HepG2 (cell line): ENCODE measurements around the gene GALP. TPM values are rescaled to one million over a fixed set of nuclear protein-coding genes. Genes with fewer than 3 reads are reported as not detected.

Experiments used
- ATM ChIP-seq: fragments of 450-650 bp; IDR thresholded peaks from 2 replicates; pipeline ENCODE4 v1.7.1; 2017; ENCODE audit warnings: mild to moderate bottlenecking, borderline replicate concordance
- CAMTA2 ChIP-seq: sonication (generic); formaldehyde crosslinking; IDR thresholded peaks from 2 replicates; pipeline ENCODE4 v1.4.0; 2020; ENCODE audit warnings: mild to moderate bottlenecking, missing genetic modification reagents, borderline replicate concordance
- CEBPG ChIP-seq: IDR thresholded peaks from 2 replicates; pipeline ENCODE4 v1.6.1; 2016
- HHEX ChIP-seq: IDR thresholded peaks from 2 replicates; pipeline ENCODE4 v1.6.1; 2016; ENCODE audit warnings: control low read depth
- HNRNPUL1 ChIP-seq: fragments of 200-400 bp; formaldehyde crosslinking; IDR thresholded peaks from 2 replicates; pipeline ENCODE4 v1.6.1; 2017; ENCODE audit warnings: low read depth, mild to moderate bottlenecking, low read length, moderate library complexity
- KDM3A ChIP-seq: IDR thresholded peaks from 2 replicates; pipeline ENCODE4 v1.6.1; 2018; ENCODE audit warnings: low read depth, missing compliant biosample characterization
- MLX ChIP-seq: IDR thresholded peaks from 2 replicates; pipeline ENCODE4 v1.6.1; 2016
- MYNN ChIP-seq: sonication (generic); formaldehyde crosslinking; IDR thresholded peaks from 2 replicates; pipeline ENCODE4 v1.4.0; 2020; ENCODE audit warnings: mild to moderate bottlenecking, low read depth, missing genetic modification reagents
- RBM39 ChIP-seq: fragments of 200-400 bp; formaldehyde crosslinking; IDR thresholded peaks from one replicate; pipeline ENCODE4 v1.6.1; 2018; ENCODE audit warnings: antibody characterized with exemption, mild to moderate bottlenecking, low read depth, low read length; ENCODE audit not compliant: poor library complexity, severe bottlenecking
- RFX3 ChIP-seq: IDR thresholded peaks from 2 replicates; pipeline ENCODE4 v1.6.1; 2016; ENCODE audit warnings: missing biosample characterization, missing genetic modification reagents
- TBX3 ChIP-seq: fragments of 450-650 bp; IDR thresholded peaks from 2 replicates; pipeline ENCODE4 v1.6.1; 2017; ENCODE audit warnings: antibody characterized with exemption, mild to moderate bottlenecking, inconsistent platforms, borderline replicate concordance
- THAP7 ChIP-seq: sonication (generic); formaldehyde crosslinking; IDR thresholded peaks from 2 replicates; pipeline ENCODE4 v1.8.1; 2023; ENCODE audit warnings: mild to moderate bottlenecking, missing genetic modification reagents
- TOE1 ChIP-seq: sonication (generic); formaldehyde crosslinking; IDR thresholded peaks from 2 replicates; pipeline ENCODE4 v1.4.0; 2020; ENCODE audit warnings: mild to moderate bottlenecking, missing genetic modification reagents
- U2AF1 ChIP-seq: fragments of 200-400 bp; formaldehyde crosslinking; optimal IDR thresholded peaks from 2 replicates; pipeline ENCODE3; 2017; ENCODE audit warnings: mild to moderate bottlenecking, low read depth, low read length
- ZFAT ChIP-seq: sonication (generic); formaldehyde crosslinking; conservative IDR thresholded peaks from 2 replicates; pipeline ENCODE4 v1.8.1; 2023; ENCODE audit warnings: missing genetic modification reagents, inconsistent platforms
- ZFP41 ChIP-seq: sonication (generic); formaldehyde crosslinking; IDR thresholded peaks from 2 replicates; pipeline ENCODE4 v1.4.0; 2020; ENCODE audit warnings: mild to moderate bottlenecking, missing genetic modification reagents, borderline replicate concordance
- ZNF383 ChIP-seq: sonication (generic); formaldehyde crosslinking; IDR thresholded peaks from 2 replicates; pipeline ENCODE4 v1.4.0; 2020; ENCODE audit warnings: missing genetic modification reagents, mild to moderate bottlenecking, borderline replicate concordance
- ZNF451 ChIP-seq: sonication (generic); formaldehyde crosslinking; IDR thresholded peaks from 2 replicates; pipeline ENCODE4 v1.5.0; 2020; ENCODE audit warnings: mild to moderate bottlenecking, missing genetic modification reagents
- ZNF501 ChIP-seq: sonication (generic); formaldehyde crosslinking; IDR thresholded peaks from 2 replicates; pipeline ENCODE4 v1.5.1; 2020; ENCODE audit warnings: mild to moderate bottlenecking, moderate library complexity, missing genetic modification reagents
- ZNF562 ChIP-seq: sonication (generic); formaldehyde crosslinking; IDR thresholded peaks from 2 replicates; pipeline ENCODE4 v1.8.0; 2022; ENCODE audit warnings: missing genetic modification reagents, borderline replicate concordance
- ZNF746 ChIP-seq: sonication (generic); formaldehyde crosslinking; IDR thresholded peaks from 2 replicates; pipeline ENCODE4 v1.8.0; 2022; ENCODE audit warnings: mild to moderate bottlenecking, missing genetic modification reagents
- polyA plus RNA-seq, 8 experiments: library from polyadenylated mRNA; depleted of rRNA in 3 of 8; stranded (reverse) in 7 of 8; unstranded in 1 of 8; fragments of >200 nt; fragmentation: Illumina TruSeq in 4 of 8; extraction: Trizol in 4 of 8; gene quantifications; 2 replicates each; pipeline versions ENCODE4 v1.2.1 to v1.2.3, GENCODE V29; 2011 to 2016; ENCODE audit warnings: low read depth in 4 of 8, missing spikeins in 1 of 8, mixed read lengths in 1 of 8; ENCODE audit not compliant: insufficient read depth in 1 of 8
- total RNA-seq, 5 experiments: library from RNA; depleted of rRNA; stranded (reverse); fragments of >200 nt; fragmentation: Illumina TruSeq; extraction: Trizol; gene quantifications; 2 replicates each; pipeline ENCODE4 v1.2.3, GENCODE V29; 2016; ENCODE audit warnings: low read depth in 1 of 5
- TF ChIP-seq, protein P1 (sequence below): fragments of 450-650 bp; IDR thresholded peaks from 2 replicates; pipeline ENCODE4 v1.6.1; 2017; ENCODE audit warnings: mild to moderate bottlenecking
- TF ChIP-seq, protein P2 (sequence below): sonication (generic); formaldehyde crosslinking; IDR thresholded peaks from 2 replicates; pipeline ENCODE4 v1.5.0; 2020; ENCODE audit warnings: mild to moderate bottlenecking, missing genetic modification reagents, moderate library complexity
- TF ChIP-seq, protein P3 (sequence below): sonication (generic); formaldehyde crosslinking; IDR thresholded peaks from 2 replicates; pipeline ENCODE4 v1.4.0; 2020; ENCODE audit warnings: mild to moderate bottlenecking, missing genetic modification reagents, borderline replicate concordance

Gene GALP
- total and polyA plus RNA-seq, 2 of the 13 experiments (the other 11 are each of a cell fraction or from before 2014, with no cell fraction given) = not detected

GRCh38 chr19:56142087-56142787 is 33.6 kb upstream of the GALP start (continued):
- TF ChIP-seq CAMTA2 (CRISPR knock-in tag) (no peak), TOE1 (CRISPR knock-in tag) (no peak), KDM3A (CRISPR knock-in tag) (peak; percentile 71; the same call in 1 of the 2 replicates), ZNF501 (CRISPR knock-in tag) (peak; percentile 83), U2AF1 (no peak), ATM (no peak), ZNF383 (CRISPR knock-in tag) (no peak), CEBPG (CRISPR knock-in tag) (peak; percentile 83), THAP7 (CRISPR knock-in tag) (no peak), ZNF562 (no peak), RBM39 (no peak), MLX (0 out of 2 replicates have a peak, but pooled peaks have one; percentile 49), HHEX (no peak), RFX3 (CRISPR knock-in tag) (no peak), ZNF746 (CRISPR knock-in tag) (peak; percentile 92), TBX3 (no peak), HNRNPUL1 (no peak), ZNF451 (CRISPR knock-in tag) (no peak), MYNN (no peak), ZFAT (CRISPR knock-in tag) (no peak), ZFP41 (no peak)
- TF ChIP-seq, protein P1, sequence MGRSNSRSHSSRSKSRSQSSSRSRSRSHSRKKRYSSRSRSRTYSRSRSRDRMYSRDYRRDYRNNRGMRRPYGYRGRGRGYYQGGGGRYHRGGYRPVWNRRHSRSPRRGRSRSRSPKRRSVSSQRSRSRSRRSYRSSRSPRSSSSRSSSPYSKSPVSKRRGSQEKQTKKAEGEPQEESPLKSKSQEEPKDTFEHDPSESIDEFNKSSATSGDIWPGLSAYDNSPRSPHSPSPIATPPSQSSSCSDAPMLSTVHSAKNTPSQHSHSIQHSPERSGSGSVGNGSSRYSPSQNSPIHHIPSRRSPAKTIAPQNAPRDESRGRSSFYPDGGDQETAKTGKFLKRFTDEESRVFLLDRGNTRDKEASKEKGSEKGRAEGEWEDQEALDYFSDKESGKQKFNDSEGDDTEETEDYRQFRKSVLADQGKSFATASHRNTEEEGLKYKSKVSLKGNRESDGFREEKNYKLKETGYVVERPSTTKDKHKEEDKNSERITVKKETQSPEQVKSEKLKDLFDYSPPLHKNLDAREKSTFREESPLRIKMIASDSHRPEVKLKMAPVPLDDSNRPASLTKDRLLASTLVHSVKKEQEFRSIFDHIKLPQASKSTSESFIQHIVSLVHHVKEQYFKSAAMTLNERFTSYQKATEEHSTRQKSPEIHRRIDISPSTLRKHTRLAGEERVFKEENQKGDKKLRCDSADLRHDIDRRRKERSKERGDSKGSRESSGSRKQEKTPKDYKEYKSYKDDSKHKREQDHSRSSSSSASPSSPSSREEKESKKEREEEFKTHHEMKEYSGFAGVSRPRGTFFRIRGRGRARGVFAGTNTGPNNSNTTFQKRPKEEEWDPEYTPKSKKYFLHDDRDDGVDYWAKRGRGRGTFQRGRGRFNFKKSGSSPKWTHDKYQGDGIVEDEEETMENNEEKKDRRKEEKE = no peak
- TF ChIP-seq, protein P2, sequence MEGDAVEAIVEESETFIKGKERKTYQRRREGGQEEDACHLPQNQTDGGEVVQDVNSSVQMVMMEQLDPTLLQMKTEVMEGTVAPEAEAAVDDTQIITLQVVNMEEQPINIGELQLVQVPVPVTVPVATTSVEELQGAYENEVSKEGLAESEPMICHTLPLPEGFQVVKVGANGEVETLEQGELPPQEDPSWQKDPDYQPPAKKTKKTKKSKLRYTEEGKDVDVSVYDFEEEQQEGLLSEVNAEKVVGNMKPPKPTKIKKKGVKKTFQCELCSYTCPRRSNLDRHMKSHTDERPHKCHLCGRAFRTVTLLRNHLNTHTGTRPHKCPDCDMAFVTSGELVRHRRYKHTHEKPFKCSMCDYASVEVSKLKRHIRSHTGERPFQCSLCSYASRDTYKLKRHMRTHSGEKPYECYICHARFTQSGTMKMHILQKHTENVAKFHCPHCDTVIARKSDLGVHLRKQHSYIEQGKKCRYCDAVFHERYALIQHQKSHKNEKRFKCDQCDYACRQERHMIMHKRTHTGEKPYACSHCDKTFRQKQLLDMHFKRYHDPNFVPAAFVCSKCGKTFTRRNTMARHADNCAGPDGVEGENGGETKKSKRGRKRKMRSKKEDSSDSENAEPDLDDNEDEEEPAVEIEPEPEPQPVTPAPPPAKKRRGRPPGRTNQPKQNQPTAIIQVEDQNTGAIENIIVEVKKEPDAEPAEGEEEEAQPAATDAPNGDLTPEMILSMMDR (CRISPR knock-in tag) = no peak
- TF ChIP-seq, protein P3, sequence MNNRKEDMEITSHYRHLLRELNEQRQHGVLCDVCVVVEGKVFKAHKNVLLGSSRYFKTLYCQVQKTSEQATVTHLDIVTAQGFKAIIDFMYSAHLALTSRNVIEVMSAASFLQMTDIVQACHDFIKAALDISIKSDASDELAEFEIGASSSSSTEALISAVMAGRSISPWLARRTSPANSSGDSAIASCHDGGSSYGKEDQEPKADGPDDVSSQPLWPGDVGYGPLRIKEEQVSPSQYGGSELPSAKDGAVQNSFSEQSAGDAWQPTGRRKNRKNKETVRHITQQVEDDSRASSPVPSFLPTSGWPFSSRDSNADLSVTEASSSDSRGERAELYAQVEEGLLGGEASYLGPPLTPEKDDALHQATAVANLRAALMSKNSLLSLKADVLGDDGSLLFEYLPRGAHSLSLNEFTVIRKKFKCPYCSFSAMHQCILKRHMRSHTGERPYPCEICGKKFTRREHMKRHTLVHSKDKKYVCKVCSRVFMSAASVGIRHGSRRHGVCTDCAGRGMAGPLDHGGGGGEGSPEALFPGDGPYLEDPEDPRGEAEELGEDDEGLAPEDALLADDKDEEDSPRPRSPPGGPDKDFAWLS (CRISPR knock-in tag) = no peak
